T-helper 22 cell (primary cell): ENCODE results near the gene GABRD.

Source experiments
- DNase-seq: peaks from one replicate; pipeline ENCODE4 v3.0.0-alpha.2; 2020; ENCODE audit warnings: low read depth

GABRD gene

GRCh38 chr1:2018217-2019171, 651 bp upstream of the GABRD start:
- DNase-seq: no peak

GRCh38 chr1:2019571-2020309, 595 bp downstream of the GABRD start:
- no peak for DNase-seq

DNA sequence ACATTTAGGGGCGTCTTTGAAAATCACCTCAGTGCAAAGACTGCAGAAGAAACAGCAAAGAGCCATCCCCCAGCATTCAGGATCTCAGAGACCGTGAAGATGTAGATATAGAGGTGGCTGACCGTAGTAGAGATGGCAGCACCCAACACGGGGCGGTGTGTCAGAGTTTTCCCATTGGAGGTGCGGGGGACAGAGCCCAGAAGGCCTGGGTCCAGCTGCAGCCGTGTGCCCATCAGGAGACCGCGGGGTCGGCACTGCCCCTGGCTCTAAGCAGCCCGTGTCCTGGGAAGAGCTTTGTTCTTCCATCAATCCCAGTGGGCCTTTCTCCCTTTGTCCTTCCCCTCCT, 1.1 kb downstream of the GABRD start:
- DNase-seq: no peak

DNA sequence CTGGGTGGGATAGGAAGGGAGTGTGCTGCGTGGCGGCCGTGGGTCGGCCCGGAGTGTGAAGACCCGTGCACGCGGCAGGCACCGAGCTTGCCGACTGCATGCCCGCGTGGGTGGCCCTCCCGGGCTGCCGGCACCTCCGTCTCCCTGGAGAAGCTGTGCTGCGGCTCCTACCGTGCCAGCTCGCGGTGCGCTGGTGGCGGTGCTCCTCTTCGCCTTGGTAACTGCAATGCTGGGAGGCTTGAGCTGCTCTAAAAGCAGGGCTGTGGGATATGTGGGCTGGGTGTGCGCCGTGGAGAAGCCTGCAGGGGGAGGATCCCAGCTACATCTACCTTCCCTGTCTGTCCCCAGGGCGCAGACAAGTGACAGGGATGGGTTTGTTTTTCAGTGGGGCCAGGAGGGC, 2.4 kb downstream of the GABRD start:
- DNase-seq: no peak

- no peak for DNase-seq
Measured at GRCh38 chr1:2022063-2022770, 3.1 kb downstream of the GABRD start.

DNA sequence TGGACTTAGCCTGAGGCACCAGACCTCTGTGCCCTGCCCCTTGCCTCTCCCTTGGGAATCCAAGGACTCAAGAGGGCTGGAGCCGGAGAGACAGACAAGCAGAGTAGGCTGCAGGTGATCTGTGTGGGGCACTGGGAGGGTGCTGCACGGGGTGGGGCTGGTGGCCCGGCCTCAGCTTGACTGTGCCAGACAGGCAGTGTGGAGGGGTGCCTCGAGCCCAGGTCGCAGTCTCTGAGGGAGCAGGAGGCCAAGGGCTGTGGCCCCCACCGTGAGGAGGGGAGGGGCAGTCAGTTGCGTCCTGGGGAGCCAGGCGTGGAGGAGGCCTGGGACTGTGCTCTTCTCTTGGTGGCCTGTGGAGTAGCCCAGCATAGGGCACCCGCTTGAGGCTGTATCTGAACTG, 4.0 kb downstream of the GABRD start:
- DNase-seq: no peak

GRCh38 chr1:2024451-2024850, 5.3 kb downstream of the GABRD start:
- DNase-seq: no peak

DNA sequence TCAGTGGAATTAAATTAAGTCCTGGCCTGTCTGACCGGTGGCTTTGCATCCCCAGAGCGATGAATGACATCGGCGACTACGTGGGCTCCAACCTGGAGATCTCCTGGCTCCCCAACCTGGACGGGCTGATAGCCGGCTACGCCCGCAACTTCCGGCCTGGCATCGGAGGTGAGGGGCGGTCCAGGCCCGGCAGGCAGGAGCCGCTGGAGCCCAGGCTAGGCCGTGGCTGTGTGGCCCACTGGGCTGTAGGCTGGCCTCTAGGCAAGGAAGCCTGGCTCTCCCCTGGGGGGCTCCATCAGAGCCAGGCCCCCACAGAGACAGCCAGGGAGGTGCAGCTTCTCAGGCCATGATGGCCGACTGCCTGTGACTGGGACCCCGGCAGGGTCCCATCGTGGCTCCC, 5.7 kb downstream of the GABRD start:
- DNase-seq: no peak

DNA sequence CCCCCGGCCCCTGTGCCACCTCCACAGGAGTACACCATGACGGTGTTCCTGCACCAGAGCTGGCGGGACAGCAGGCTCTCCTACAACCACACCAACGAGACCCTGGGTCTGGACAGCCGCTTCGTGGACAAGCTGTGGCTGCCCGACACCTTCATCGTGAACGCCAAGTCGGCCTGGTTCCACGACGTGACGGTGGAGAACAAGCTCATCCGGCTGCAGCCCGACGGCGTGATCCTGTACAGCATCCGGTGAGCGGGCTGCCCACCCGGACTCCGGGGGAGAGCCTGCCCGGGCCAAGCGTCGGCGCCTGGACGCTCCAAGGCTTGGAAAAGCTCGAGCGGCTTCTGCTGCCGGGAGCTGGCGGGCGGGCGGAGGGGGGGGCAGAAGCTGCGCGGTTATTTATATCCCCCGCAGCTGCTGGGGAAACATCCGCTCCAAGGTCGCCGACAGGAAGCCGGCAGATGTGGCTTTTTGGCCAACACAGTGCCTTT, 6.4 kb downstream of the GABRD start:
- no peak for DNase-seq

- DNase-seq: no peak
Measured at GRCh38 chr1:2027961-2028583, 8.9 kb downstream of the GABRD start.

- no peak for DNase-seq
Measured at GRCh38 chr1:2028870-2029560, 9.9 kb downstream of the GABRD start.

- no peak for DNase-seq
Measured at GRCh38 chr1:2029561-2029960, 10.4 kb downstream of the GABRD start.

GRCh38 chr1:2030076-2030871, 11.1 kb downstream of the GABRD start:
- no peak for DNase-seq

DNA sequence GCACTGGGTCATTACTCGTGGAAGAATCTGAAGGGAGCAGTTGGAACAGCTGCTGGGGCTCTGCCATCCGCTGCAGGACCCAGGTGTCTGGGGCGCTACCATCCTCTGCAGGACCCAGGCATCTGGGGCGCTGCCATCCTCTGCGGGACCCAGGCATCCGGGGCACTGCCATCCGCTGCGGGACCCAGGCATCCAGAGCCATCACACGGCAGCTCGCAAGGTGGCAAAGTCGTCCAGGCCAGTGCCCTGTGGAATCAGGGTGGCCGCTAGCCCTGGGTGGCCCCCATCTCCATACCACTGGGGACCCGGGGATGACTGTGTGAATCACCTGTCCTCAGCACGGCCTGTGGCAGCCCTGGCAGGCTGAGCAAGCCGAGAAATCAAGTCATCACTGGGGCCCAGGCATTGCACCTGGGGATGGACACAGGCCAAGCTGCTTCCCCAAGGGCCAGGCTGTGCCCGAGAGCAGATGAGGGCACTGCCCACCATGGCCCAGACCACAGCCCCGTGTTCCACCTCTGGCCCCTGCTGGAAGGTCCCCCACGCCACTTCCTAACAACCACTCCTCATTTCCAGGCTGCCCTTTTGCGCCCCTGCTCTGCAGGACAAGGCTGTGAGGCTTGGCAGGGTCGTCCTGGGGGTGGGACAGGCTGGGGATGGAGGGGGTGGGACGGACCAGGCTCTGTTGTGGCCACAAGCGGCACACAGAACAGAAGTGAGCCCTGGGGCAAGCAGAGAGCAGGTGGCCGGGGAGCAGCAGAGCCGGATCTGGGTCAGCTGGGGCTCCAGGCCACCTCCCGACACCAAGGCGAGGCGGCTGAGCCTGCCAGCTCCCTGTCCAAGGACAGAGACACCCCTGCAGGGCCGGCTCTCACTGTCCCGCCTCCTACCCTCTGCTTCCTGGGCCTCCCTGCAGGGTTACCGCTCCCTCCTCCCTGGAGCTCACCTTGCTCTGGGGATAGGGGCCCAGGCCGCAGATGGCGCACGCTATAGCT, 12.7 kb downstream of the GABRD start:
- no peak for DNase-seq

GRCh38 chr1:2032737-2033136, 13.6 kb downstream of the GABRD start:
- DNase-seq: no peak

GRCh38 chr1:2033165-2033564, 14.0 kb downstream of the GABRD start:
- DNase-seq: no peak

GRCh38 chr1:2036287-2036686, 17.1 kb downstream of the GABRD start:
- DNase-seq: no peak

DNA sequence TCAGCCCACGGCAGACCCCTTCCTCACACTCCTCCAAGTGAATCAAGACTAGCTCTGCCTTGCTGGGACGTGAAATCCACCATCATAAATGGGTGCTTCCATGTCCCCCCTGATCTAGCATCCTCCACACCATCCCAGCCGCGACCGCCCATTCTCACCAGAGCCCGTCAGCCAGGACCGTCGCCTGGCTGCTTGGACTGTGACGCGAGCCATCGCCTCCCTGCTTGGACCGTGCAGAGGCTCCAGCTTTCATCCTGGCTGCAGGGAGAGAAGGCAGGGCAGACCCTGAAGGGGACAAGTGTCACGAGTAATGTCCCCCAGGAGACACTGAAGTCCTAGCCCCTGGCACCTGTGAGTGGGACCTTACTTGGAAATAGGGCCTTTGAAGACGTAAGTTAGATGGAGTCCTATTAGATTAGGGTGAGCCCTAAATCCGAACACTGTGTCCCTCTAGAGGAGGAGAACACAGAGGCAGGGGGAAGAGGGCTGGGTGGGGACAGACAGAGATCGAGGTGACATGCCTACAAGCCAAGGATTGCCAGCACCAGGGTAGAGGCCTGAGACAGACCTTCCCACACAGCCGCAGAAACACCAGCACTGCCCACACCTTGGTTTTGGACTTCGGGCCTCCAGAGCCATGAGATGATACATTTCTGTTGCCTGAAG, 18.3 kb downstream of the GABRD start:
- no peak for DNase-seq

DNA sequence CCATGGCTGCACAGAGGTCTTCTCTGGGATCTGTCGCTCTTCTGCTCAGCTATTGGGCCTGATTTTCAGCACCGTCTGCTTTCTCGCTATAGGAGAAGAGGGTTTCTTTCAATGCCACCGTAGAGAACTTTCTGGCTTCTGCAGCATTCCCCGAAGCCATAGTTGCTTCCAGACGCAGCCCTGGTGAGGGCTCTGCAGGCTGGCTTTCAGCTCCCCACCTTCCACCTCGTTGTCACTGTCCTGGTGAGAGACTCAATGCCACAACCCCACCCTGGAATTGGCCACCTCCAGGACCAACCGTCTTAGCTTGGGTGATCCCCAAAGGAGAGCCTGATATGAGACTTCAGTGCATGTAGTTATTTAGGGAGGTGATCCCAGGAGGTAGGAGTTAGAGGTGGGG, 19.1 kb downstream of the GABRD start:
- DNase-seq: no peak
